K562 (cell line): ENCODE results near the gene SPACA9. TPM values are rescaled to one million over a fixed set of nuclear protein-coding genes. Genes with fewer than 3 reads are reported as not detected.

ENCODE experiments used
- ATAC-seq: fragments of 200-7000 bp; cut with Tn5 transposase; 3 replicates; pipeline ENCODE4 v1.9.1; 2020; ENCODE audit warnings: moderate library complexity
- BruUV-seq: library from RNA; stranded (reverse); fragments of 400-500 nt; replicated peaks from 2 replicates; lab custom pipeline; 2021; lab: Mats Ljungman, UMichigan
- CTCF ChIA-PET: fragments of 300-600 bp; formaldehyde crosslinking; extraction: SDS; loops from one replicate; lab custom pipeline; 2021; ENCODE audit warnings: low intra/inter-chr PET ratio; lab: Yijun Ruan, JAX
- POLR2A ChIA-PET: fragments of 300-600, 350-650 bp; sonication (Branson Sonifier 250); formaldehyde crosslinking; extraction: SDS; loops from one replicate; lab custom pipeline; 2021; ENCODE audit warnings: antibody characterized with exemption, inconsistent platforms; lab: Yijun Ruan, JAX
- DNase-seq, 4 experiments: peaks; one replicate each; pipeline versions ENCODE4 v3.0.0 to v3.0.0-alpha.2; 2011 to 2018; ENCODE audit warnings: low spot score in 3 of 4, mixed read lengths in 3 of 4; ENCODE audit errors: extremely low read depth in 1 of 4
- FAIRE-seq: peaks from 2 replicates; lab custom pipeline; 2011; peaks lifted over from hg19 to GRCh38; lab: Jason Lieb, UNC
- H2AFZ ChIP-seq: 2 replicates; pipeline ENCODE4 v1.6.0; 2011; ENCODE audit warnings: low read depth, low read length, control low read depth, inconsistent platforms
- H3K27ac ChIP-seq: fragments of 200-600 bp; 3 replicates; pipeline ENCODE4 v1.8.0; 2011; ENCODE audit warnings: low read depth, mild to moderate bottlenecking, control low read depth, inconsistent platforms, low read length, moderate library complexity, mixed read lengths; ENCODE audit errors: extremely low read depth
- H3K27me3 ChIP-seq, 2 experiments: fragments of 300-600 bp in 1 of 2; 2 replicates in 1 of 2; 3 replicates in 1 of 2; pipeline versions ENCODE4 v1.6.0 to v1.8.0; 2011; ENCODE audit warnings: inconsistent platforms in 2 of 2, low read length in 2 of 2, mild to moderate bottlenecking in 1 of 2, mixed read lengths in 1 of 2, moderate library complexity in 1 of 2; ENCODE audit not compliant: control insufficient read depth in 2 of 2, insufficient read depth in 2 of 2
- H3K36me3 ChIP-seq: fragments of 300-600 bp; 3 replicates; pipeline ENCODE4 v1.8.0; 2011; ENCODE audit warnings: mild to moderate bottlenecking, low read length, inconsistent platforms; ENCODE audit not compliant: control insufficient read depth, insufficient read depth
- H3K4me1 ChIP-seq, 2 experiments: fragments of 200-600 bp in 1 of 2; replicated peaks in 1 of 2; 2 replicates in 1 of 2; 3 replicates in 1 of 2; pipeline versions ENCODE4 v1.5.1 to v1.8.0; 2011; ENCODE audit warnings: inconsistent platforms in 2 of 2, low read length in 2 of 2, mild to moderate bottlenecking in 1 of 2, mixed read lengths in 1 of 2, moderate library complexity in 1 of 2; ENCODE audit not compliant: control insufficient read depth in 2 of 2, insufficient read depth in 2 of 2
- H3K4me2 ChIP-seq: 2 replicates; pipeline ENCODE4 v1.6.1; 2011; ENCODE audit warnings: low read length, control low read depth, inconsistent platforms, mixed read lengths; ENCODE audit not compliant: insufficient read depth
- H3K4me3 ChIP-seq: fragments of 200-600 bp; sonication (generic), shearing (Covaris generic); 2 replicates; pipeline ENCODE4 v1.5.1; 2016; ENCODE audit warnings: control low read depth, inconsistent platforms
- H3K79me2 ChIP-seq: fragments of 200-600 bp; 3 replicates; pipeline ENCODE4 v1.8.0; 2011; ENCODE audit warnings: low read length, inconsistent platforms; ENCODE audit not compliant: control insufficient read depth, insufficient read depth
- H3K9ac ChIP-seq, 2 experiments: 2 replicates each; pipeline versions ENCODE4 v1.6.0 to v1.6.1; 2011; ENCODE audit warnings: low read depth in 2 of 2, low read length in 2 of 2, control low read depth in 1 of 2, inconsistent platforms in 1 of 2, mild to moderate bottlenecking in 1 of 2, mixed read lengths in 1 of 2; ENCODE audit not compliant: insufficient read depth in 1 of 2
- H3K9me1 ChIP-seq: one replicate; pipeline ENCODE4 v1.6.0; 2011; ENCODE audit warnings: inconsistent platforms, mild to moderate bottlenecking, low read length, moderate library complexity; ENCODE audit not compliant: control insufficient read depth, insufficient read depth
- H3K9me3 ChIP-seq: replicated peaks from 2 replicates; pipeline ENCODE4 v1.5.1; 2011; ENCODE audit warnings: low read depth, low read length, inconsistent platforms; ENCODE audit not compliant: control insufficient read depth, insufficient read depth
- H4K20me1 ChIP-seq: replicated peaks from 2 replicates; pipeline ENCODE4 v1.6.1; 2011; ENCODE audit warnings: low read length, inconsistent platforms, mixed read lengths; ENCODE audit not compliant: control insufficient read depth, insufficient read depth
- ASH1L ChIP-seq: fragments of 450-650 bp; IDR thresholded peaks from 2 replicates; pipeline ENCODE4 v1.6.1; 2018; ENCODE audit warnings: borderline replicate concordance, mild to moderate bottlenecking, low read depth; ENCODE audit not compliant: partially characterized antibody
- FOXJ3 ChIP-seq: sonication (generic); formaldehyde crosslinking; IDR thresholded peaks from 2 replicates; pipeline ENCODE4 v1.4.0; 2020; ENCODE audit warnings: mild to moderate bottlenecking, missing genetic modification reagents
- TRIM24 ChIP-seq, 2 experiments: fragments of 450-650 bp; IDR thresholded peaks; 2 replicates each; pipeline ENCODE4 v1.6.1; 2016
- ZNF121 ChIP-seq: sonication (generic); formaldehyde crosslinking; conservative IDR thresholded peaks from 2 replicates; pipeline ENCODE4 v1.8.0; 2022; ENCODE audit warnings: missing genetic modification reagents
- ZNF644 ChIP-seq: fragments of 200-800 bp; sonication (Bioruptor generic); IDR thresholded peaks from 2 replicates; pipeline ENCODE4 v1.6.1; 2016; ENCODE audit warnings: low read depth, missing genetic modification characterization, missing compliant biosample characterization
- WGBS: fragments of 100-300 bp; shearing (Covaris generic); methylation state at CpG from one replicate; pipeline ENCODE4 v1.1.6; 2016; ENCODE audit warnings: low coverage, mixed read lengths; ENCODE audit not compliant: insufficient coverage; ENCODE audit errors: missing lambda C conversion rate; 5-methylcytosine and 5-hydroxymethylcytosine counted together
- in situ Hi-C: fragments of 300-500 bp; cut with MboI; formaldehyde crosslinking; loops from 4 replicates; pipeline ENCODE4 v1.15.0; 2018; ENCODE audit warnings: inconsistent platforms, mixed read lengths
- intact Hi-C: fragments of 100-400 bp; cut with micrococcal nuclease; formaldehyde crosslinking; loops from 2 replicates; pipeline ENCODE4 v1.14.2; 2022
- polyA plus RNA-seq, 8 experiments: library from polyadenylated mRNA; depleted of rRNA in 4 of 8; stranded (reverse) in 5 of 8; unstranded in 3 of 8; fragments of >200 nt; fragmentation: Nextera tagmentation in 2 of 8; fragmentation: Illumina TruSeq in 1 of 8; extraction: Ambion mirVana in 2 of 8; extraction: Trizol in 1 of 8; gene quantifications; 2 replicates each; pipeline versions ENCODE4 v1.2.1 to v1.2.3, GENCODE V29; 2011 to 2014; ENCODE audit warnings: inconsistent platforms in 1 of 8, missing spikeins in 1 of 8
- total RNA-seq, 7 experiments: library from RNA; depleted of rRNA in 6 of 7; stranded (reverse); fragments of >200 nt in 6 of 7; fragmentation: Illumina TruSeq in 2 of 7; extraction: Trizol in 2 of 7; gene quantifications; 2 replicates each; pipeline versions ENCODE4 v1.2.1 to v1.2.3, GENCODE V29; 2011 to 2021; ENCODE audit warnings: low replicate concordance in 1 of 7
- TF ChIP-seq, protein P1 (sequence below): sonication (generic); formaldehyde crosslinking; IDR thresholded peaks from 2 replicates; pipeline ENCODE4 v1.8.1; 2023; ENCODE audit warnings: mild to moderate bottlenecking, missing genetic modification reagents

The SPACA9 gene
- total and polyA plus RNA-seq, 9 of the 15 experiments (the other 6 are each of a cell fraction or from before 2014, with no cell fraction given): 0.06 to 0.51 (median 0.36) TPM

DNA sequence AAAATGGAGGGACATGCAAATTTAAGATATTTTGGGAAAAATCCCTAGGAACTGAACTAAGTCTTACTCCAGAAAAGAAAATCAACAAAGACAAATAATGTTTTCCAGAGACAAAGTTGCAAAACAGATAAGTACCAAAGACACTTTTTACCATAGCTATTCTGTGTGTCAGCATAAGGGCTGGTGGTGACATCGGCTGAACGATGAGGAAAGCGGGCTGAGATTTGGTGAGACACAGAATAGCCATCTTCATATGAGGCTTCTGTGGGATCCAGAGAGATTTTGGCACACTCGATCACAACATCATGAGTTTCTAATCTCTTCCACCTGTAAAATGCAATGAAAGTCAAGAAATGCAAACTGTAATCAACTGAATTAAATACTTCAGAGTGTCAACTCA is 33.4 kb downstream of the SPACA9 start (continued):
- TF ChIP-seq, protein P1, sequence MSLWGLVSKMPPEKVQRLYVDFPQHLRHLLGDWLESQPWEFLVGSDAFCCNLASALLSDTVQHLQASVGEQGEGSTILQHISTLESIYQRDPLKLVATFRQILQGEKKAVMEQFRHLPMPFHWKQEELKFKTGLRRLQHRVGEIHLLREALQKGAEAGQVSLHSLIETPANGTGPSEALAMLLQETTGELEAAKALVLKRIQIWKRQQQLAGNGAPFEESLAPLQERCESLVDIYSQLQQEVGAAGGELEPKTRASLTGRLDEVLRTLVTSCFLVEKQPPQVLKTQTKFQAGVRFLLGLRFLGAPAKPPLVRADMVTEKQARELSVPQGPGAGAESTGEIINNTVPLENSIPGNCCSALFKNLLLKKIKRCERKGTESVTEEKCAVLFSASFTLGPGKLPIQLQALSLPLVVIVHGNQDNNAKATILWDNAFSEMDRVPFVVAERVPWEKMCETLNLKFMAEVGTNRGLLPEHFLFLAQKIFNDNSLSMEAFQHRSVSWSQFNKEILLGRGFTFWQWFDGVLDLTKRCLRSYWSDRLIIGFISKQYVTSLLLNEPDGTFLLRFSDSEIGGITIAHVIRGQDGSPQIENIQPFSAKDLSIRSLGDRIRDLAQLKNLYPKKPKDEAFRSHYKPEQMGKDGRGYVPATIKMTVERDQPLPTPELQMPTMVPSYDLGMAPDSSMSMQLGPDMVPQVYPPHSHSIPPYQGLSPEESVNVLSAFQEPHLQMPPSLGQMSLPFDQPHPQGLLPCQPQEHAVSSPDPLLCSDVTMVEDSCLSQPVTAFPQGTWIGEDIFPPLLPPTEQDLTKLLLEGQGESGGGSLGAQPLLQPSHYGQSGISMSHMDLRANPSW: no peak
- TF ChIP-seq TRIM24 (IDR thresholded peaks at IDR 0.05): no peak
- TF ChIP-seq ASH1L: no peak
- TF ChIP-seq, all 486 proteins: peak for 0

GRCh38 chr9:132914924-132915323 is 36.2 kb downstream of the SPACA9 start:
- BruUV-seq: no TSS peak
- FAIRE-seq (no peak), DNase-seq (no peak), ATAC-seq (no peak)
- Histone ChIP-seq H3K27ac (no peak overlapping the region), H3K27me3 (no peaks in the 10 kb centered on the region), H3K4me1 (no peaks in the 10 kb centered on the region), H3K4me2 (no peak overlapping the region), H3K9ac (no peak overlapping the region), H2AFZ (no peak overlapping the region), H3K36me3 (peaks cover 60% of the 10 kb centered on the region), H3K9me1 (no peaks in the 10 kb centered on the region), H4K20me1 (no peaks in the 10 kb centered on the region), H3K4me3 (no peak overlapping the region), H3K9me3 (no peaks in the 10 kb centered on the region), H3K79me2 (no peaks in the 10 kb centered on the region)
- intact Hi-C loops (no loop called here), in situ Hi-C loops (no loop called here)
- ChIA-PET CTCF (no interaction called here), POLR2A (interaction anchor here (0.6 to 0.8 kb wide), 2 partner anchors 14 to 18 kb away, joined by 3 to 4 read pairs; no protein-coding TSS in a partner anchor)
- 79% methylated on average over 6 of the region's 6 CpGs for WGBS
- TF ChIP-seq ZNF121 (CRISPR knock-in tag): peak; percentile 77
- TF ChIP-seq FOXJ3 (CRISPR knock-in tag): no peak
- TF ChIP-seq ZNF644: no peak
